Trophoblast cell (in vitro differentiated cells and primary cell): ENCODE data around the gene NR0B1.

Source experiments
- DNase-seq, 2 donors: peaks; one replicate each; pipeline ENCODE4 v3.0.0-alpha.2; 2016
- H2AFZ ChIP-seq: 2 replicates; pipeline ENCODE4 v1.6.1; 2013; ENCODE audit warnings: low read length, moderate library complexity, mild to moderate bottlenecking; ENCODE audit not compliant: insufficient read depth, poor library complexity
- H2AK5ac ChIP-seq: 2 replicates; pipeline ENCODE4 v1.6.1; 2013; ENCODE audit warnings: mild to moderate bottlenecking, low read length
- H2BK120ac ChIP-seq: 2 replicates; pipeline ENCODE4 v1.6.1; 2013; ENCODE audit warnings: low read length, mild to moderate bottlenecking, moderate library complexity; ENCODE audit not compliant: insufficient read depth, poor library complexity
- H2BK12ac ChIP-seq: 2 replicates; pipeline ENCODE4 v1.6.1; 2013; ENCODE audit warnings: mild to moderate bottlenecking, low read length, moderate library complexity
- H2BK5ac ChIP-seq: 2 replicates; pipeline ENCODE4 v1.6.1; 2013; ENCODE audit warnings: low read length, low read depth, moderate library complexity, mild to moderate bottlenecking; ENCODE audit not compliant: poor library complexity
- H3K14ac ChIP-seq: 2 replicates; pipeline ENCODE4 v1.6.1; 2013; ENCODE audit warnings: mild to moderate bottlenecking, low read length
- H3K18ac ChIP-seq: 2 replicates; pipeline ENCODE4 v1.6.1; 2013; ENCODE audit warnings: mild to moderate bottlenecking, low read length
- H3K23ac ChIP-seq: 2 replicates; pipeline ENCODE4 v1.6.1; 2013; ENCODE audit warnings: low read length
- H3K27ac ChIP-seq: 2 replicates; pipeline ENCODE4 v1.5.1; 2013; ENCODE audit warnings: low read depth, mild to moderate bottlenecking, inconsistent platforms, low read length, moderate library complexity
- H3K27me3 ChIP-seq: 2 replicates; pipeline ENCODE4 v1.6.1; 2013; ENCODE audit warnings: inconsistent platforms, mild to moderate bottlenecking, low read length, moderate library complexity; ENCODE audit not compliant: insufficient read depth
- H3K36me3 ChIP-seq, 2 experiments: 1 replicate in 1 of 2; 2 replicates in 1 of 2; pipeline ENCODE4 v1.6.1; 2013; ENCODE audit warnings: low read length in 2 of 2, mild to moderate bottlenecking in 2 of 2, moderate library complexity in 1 of 2; ENCODE audit not compliant: insufficient read depth in 2 of 2, control insufficient read depth in 1 of 2
- H3K4ac ChIP-seq: 2 replicates; pipeline ENCODE4 v1.6.1; 2013; ENCODE audit warnings: low read depth, mild to moderate bottlenecking, low read length, moderate library complexity
- H3K4me1 ChIP-seq, 2 experiments: 1 replicate in 1 of 2; 2 replicates in 1 of 2; pipeline ENCODE4 v1.6.1; 2013; ENCODE audit warnings: low read length in 2 of 2, mild to moderate bottlenecking in 2 of 2, moderate library complexity in 1 of 2; ENCODE audit not compliant: insufficient read depth in 2 of 2, control insufficient read depth in 1 of 2
- H3K4me2 ChIP-seq: 2 replicates; pipeline ENCODE4 v1.6.1; 2013; ENCODE audit warnings: inconsistent platforms, mild to moderate bottlenecking, low read length, moderate library complexity
- H3K4me3 ChIP-seq: 2 replicates; pipeline ENCODE4 v1.5.1; 2013; ENCODE audit warnings: mild to moderate bottlenecking, low read depth, low read length, inconsistent platforms
- H3K79me1 ChIP-seq: one replicate; pipeline ENCODE4 v1.6.1; 2013; ENCODE audit warnings: low read length
- H3K79me2 ChIP-seq: 2 replicates; pipeline ENCODE4 v1.6.1; 2013; ENCODE audit warnings: low read length, mild to moderate bottlenecking; ENCODE audit not compliant: control insufficient read depth, insufficient read depth, poor library complexity
- H3K9ac ChIP-seq: 2 replicates; pipeline ENCODE4 v1.6.1; 2013; ENCODE audit warnings: mild to moderate bottlenecking, low read length
- H3K9me3 ChIP-seq: 2 replicates; pipeline ENCODE4 v1.6.1; 2013; ENCODE audit warnings: low read depth, mild to moderate bottlenecking, control low read depth, inconsistent platforms, low read length; ENCODE audit not compliant: insufficient read depth
- H4K12ac ChIP-seq: 2 replicates; pipeline ENCODE4 v1.6.1; 2013; ENCODE audit warnings: low read depth, mild to moderate bottlenecking, low read length, moderate library complexity
- H4K8ac ChIP-seq: 2 replicates; pipeline ENCODE4 v1.6.1; 2013; ENCODE audit warnings: low read depth, mild to moderate bottlenecking, low read length, moderate library complexity
- H4K91ac ChIP-seq: one replicate; pipeline ENCODE4 v1.6.1; 2013; ENCODE audit warnings: low read depth, mild to moderate bottlenecking, low read length, moderate library complexity
- WGBS: extraction: QIAGEN DNeasy Blood & Tissue Kit; methylation state at CpG from one replicate; pipeline ENCODE4 v1.1.7; 2013; ENCODE audit warnings: missing lambda C conversion rate; ENCODE audit not compliant: insufficient read length, insufficient coverage; ENCODE audit errors: extremely low coverage; 5-methylcytosine and 5-hydroxymethylcytosine counted together

NR0B1 gene

DNA sequence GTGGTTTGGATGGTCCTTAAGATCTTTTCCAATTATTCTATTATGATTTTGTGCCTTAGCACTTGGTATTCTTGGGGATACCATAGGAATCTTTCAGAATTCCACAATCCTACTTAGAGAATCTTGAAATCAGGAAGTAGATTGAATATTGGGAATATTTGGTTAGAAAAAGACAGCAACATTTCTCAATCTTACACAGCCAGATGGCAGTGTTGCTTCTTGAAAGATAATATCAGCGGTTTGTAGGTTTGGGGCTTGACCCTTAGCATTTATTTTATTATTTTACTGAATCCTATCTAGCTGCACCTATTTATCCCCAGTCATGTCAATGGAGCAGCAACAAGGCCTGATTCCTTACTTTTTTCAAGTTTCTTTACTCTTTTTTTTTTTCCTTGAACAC lies 33.7 kb downstream of the NR0B1 start:
- H3K27ac ChIP-seq: no peak overlapping the region
- no peak overlapping the region for H2BK5ac ChIP-seq
- H3K79me2 ChIP-seq: no peaks in the 10 kb centered on the region
- no peak overlapping the region for H2BK120ac ChIP-seq
- H3K14ac ChIP-seq: no peak overlapping the region
- no peak overlapping the region for H2BK12ac ChIP-seq
- no peak overlapping the region for H2AFZ ChIP-seq
- H3K18ac ChIP-seq: no peak overlapping the region
- no peak overlapping the region for H4K91ac ChIP-seq
- no peak overlapping the region for H3K9ac ChIP-seq
- no peak for DNase-seq
- no peak overlapping the region for H4K12ac ChIP-seq
- no CpG with 5 or more reads among the region's 1 CpG for WGBS
- no peak overlapping the region for H3K4me2 ChIP-seq
- no peaks in the 10 kb centered on the region for H3K4me1 ChIP-seq
- H3K27me3 ChIP-seq: no peaks in the 10 kb centered on the region
- no peak overlapping the region for H3K4me3 ChIP-seq
- no peak overlapping the region for H4K8ac ChIP-seq
- no peaks in the 10 kb centered on the region for H3K79me1 ChIP-seq
- no peak overlapping the region for H3K4ac ChIP-seq
- H3K36me3 ChIP-seq: no peaks in the 10 kb centered on the region
- H3K9me3 ChIP-seq: no peaks in the 10 kb centered on the region
- no peak overlapping the region for H2AK5ac ChIP-seq
- H3K23ac ChIP-seq: no peak overlapping the region

DNA sequence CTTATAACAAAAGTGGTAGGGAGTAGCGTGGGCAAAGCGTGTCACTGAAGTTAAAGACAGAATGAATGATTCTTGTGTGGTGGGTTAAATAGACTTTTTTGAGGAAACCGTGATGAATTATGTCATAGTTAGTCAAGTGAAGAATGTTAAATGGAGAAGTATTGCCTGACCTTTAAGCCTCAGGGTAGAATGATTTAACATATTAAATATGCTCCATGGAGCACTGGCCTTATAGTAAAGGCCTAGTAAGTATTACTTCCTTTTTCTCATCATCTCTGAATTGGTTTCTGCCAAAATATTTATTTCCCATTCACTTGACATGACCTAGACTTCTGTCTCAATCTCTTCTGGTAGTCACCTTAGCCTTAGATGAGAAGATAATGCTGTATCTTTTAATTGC lies 38.6 kb downstream of the NR0B1 start:
- no peaks in the 10 kb centered on the region for H3K79me1 ChIP-seq
- H4K8ac ChIP-seq: no peak overlapping the region
- WGBS: no CpG with 5 or more reads among the region's 3 CpGs
- no peaks in the 10 kb centered on the region for H3K79me2 ChIP-seq
- DNase-seq: peak in 1 of 2 donors; percentile 37
- H3K4me3 ChIP-seq: no peak overlapping the region
- H2BK120ac ChIP-seq: no peak overlapping the region
- H2BK5ac ChIP-seq: no peak overlapping the region
- H3K18ac ChIP-seq: no peak overlapping the region
- H2AK5ac ChIP-seq: no peak overlapping the region
- H3K4me2 ChIP-seq: no peak overlapping the region
- no peak overlapping the region for H4K91ac ChIP-seq
- no peak overlapping the region for H3K14ac ChIP-seq
- no peak overlapping the region for H3K27ac ChIP-seq
- no peak overlapping the region for H3K9ac ChIP-seq
- no peaks in the 10 kb centered on the region for H3K27me3 ChIP-seq
- H3K9me3 ChIP-seq: no peaks in the 10 kb centered on the region
- H2AFZ ChIP-seq: no peak overlapping the region
- no peak overlapping the region for H3K4ac ChIP-seq
- no peak overlapping the region for H4K12ac ChIP-seq
- no peak overlapping the region for H3K23ac ChIP-seq
- no peaks in the 10 kb centered on the region for H3K36me3 ChIP-seq
- no peaks in the 10 kb centered on the region for H3K4me1 ChIP-seq
- H2BK12ac ChIP-seq: no peak overlapping the region

DNA sequence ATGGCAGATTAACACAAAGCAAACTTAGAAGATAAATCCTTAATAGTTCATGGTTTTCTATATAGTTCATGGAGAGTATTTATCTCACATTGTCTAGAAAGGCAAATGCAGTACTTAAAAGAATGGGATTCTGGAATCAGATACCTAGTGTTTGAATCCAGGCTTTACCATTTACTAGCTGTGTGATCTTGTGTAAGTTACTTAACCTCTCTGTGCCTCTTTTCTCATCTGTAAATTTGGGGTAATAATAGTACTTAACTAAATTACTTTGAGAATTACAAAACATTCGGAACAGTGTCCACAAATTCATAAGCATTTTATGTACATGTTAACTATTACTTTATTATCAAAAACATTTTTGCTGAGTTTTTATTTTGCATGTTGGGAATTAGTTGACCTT lies 46.4 kb downstream of the NR0B1 start:
- no peak overlapping the region for H3K14ac ChIP-seq
- no peak overlapping the region for H3K27ac ChIP-seq
- H3K9ac ChIP-seq: no peak overlapping the region
- H4K8ac ChIP-seq: no peak overlapping the region
- no peaks in the 10 kb centered on the region for H3K27me3 ChIP-seq
- H3K18ac ChIP-seq: no peak overlapping the region
- H2BK12ac ChIP-seq: no peak overlapping the region
- H3K4ac ChIP-seq: no peak overlapping the region
- WGBS: no CpG with 5 or more reads among the region's 1 CpG
- no peak overlapping the region for H3K4me2 ChIP-seq
- H2AK5ac ChIP-seq: no peak overlapping the region
- no peaks in the 10 kb centered on the region for H3K79me1 ChIP-seq
- H3K4me3 ChIP-seq: no peak overlapping the region
- H2BK5ac ChIP-seq: no peak overlapping the region
- DNase-seq: no peak
- H4K12ac ChIP-seq: no peak overlapping the region
- H3K36me3 ChIP-seq: no peaks in the 10 kb centered on the region
- H3K9me3 ChIP-seq: no peaks in the 10 kb centered on the region
- H2BK120ac ChIP-seq: no peak overlapping the region
- H3K4me1 ChIP-seq: no peaks in the 10 kb centered on the region
- no peaks in the 10 kb centered on the region for H3K79me2 ChIP-seq
- H4K91ac ChIP-seq: no peak overlapping the region
- H2AFZ ChIP-seq: no peak overlapping the region
- no peak overlapping the region for H3K23ac ChIP-seq

DNA sequence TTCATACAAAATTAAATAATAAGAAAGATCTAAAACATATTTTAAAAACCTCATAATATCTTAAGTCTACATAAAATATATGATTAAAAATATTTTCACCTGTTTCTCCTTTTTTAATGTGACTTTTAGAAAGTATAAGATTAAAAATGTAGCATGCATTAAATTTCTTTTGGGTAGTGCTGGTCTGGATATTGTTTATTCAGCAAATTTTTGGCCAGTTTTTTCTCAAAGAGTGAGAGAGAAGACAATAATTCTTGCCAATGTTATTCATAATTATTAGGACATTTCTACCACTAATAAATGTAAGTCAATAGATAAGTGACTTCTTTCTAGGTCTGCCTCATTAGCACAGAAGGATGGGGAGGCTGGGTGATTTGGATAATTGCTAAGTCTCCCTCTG lies 48.2 kb downstream of the NR0B1 start:
- no peak overlapping the region for H2BK12ac ChIP-seq
- no peaks in the 10 kb centered on the region for H3K79me1 ChIP-seq
- H3K4me2 ChIP-seq: no peak overlapping the region
- H3K18ac ChIP-seq: no peak overlapping the region
- no peak overlapping the region for H2BK120ac ChIP-seq
- H4K8ac ChIP-seq: no peak overlapping the region
- no peak overlapping the region for H3K4me3 ChIP-seq
- DNase-seq: no peak
- H2BK5ac ChIP-seq: no peak overlapping the region
- no peak overlapping the region for H3K27ac ChIP-seq
- no peak overlapping the region for H2AFZ ChIP-seq
- no peaks in the 10 kb centered on the region for H3K9me3 ChIP-seq
- H4K91ac ChIP-seq: no peak overlapping the region
- no peak overlapping the region for H3K23ac ChIP-seq
- no peak overlapping the region for H3K9ac ChIP-seq
- no peaks in the 10 kb centered on the region for H3K79me2 ChIP-seq
- no peak overlapping the region for H3K4ac ChIP-seq
- H2AK5ac ChIP-seq: no peak overlapping the region
- no peaks in the 10 kb centered on the region for H3K4me1 ChIP-seq
- no peak overlapping the region for H4K12ac ChIP-seq
- H3K27me3 ChIP-seq: no peaks in the 10 kb centered on the region
- H3K14ac ChIP-seq: no peak overlapping the region
- H3K36me3 ChIP-seq: no peaks in the 10 kb centered on the region

DNA sequence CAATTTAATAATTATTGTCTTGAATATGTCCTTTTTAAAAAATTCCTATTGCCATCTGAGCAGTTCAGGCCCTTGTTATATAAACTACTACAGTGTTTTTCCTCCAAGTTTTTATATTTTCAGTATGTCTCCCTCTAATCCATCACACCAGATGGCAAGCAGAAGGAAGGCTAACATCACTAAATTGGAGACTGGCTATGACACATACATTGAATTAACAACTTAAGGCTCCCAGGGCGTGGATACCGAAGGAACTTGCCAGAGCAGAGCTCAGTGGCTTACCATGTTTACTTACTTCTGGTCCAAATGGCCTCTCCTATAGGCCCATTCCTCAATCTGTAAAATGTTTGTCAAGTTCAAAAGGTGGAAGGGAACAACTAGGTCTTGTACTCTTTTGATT lies 49.3 kb downstream of the NR0B1 start:
- H3K9me3 ChIP-seq: no peaks in the 10 kb centered on the region
- no peak overlapping the region for H4K12ac ChIP-seq
- no peaks in the 10 kb centered on the region for H3K4me1 ChIP-seq
- H3K14ac ChIP-seq: no peak overlapping the region
- H4K91ac ChIP-seq: no peak overlapping the region
- H3K79me2 ChIP-seq: no peaks in the 10 kb centered on the region
- H3K4me2 ChIP-seq: no peak overlapping the region
- no CpG with 5 or more reads among the region's 2 CpGs for WGBS
- H2BK12ac ChIP-seq: no peak overlapping the region
- H3K4me3 ChIP-seq: no peak overlapping the region
- no peak overlapping the region for H2BK5ac ChIP-seq
- H2AK5ac ChIP-seq: no peak overlapping the region
- DNase-seq: no peak
- H2AFZ ChIP-seq: no peak overlapping the region
- no peaks in the 10 kb centered on the region for H3K79me1 ChIP-seq
- no peak overlapping the region for H4K8ac ChIP-seq
- no peak overlapping the region for H3K4ac ChIP-seq
- H3K9ac ChIP-seq: no peak overlapping the region
- H3K18ac ChIP-seq: no peak overlapping the region
- no peaks in the 10 kb centered on the region for H3K27me3 ChIP-seq
- no peaks in the 10 kb centered on the region for H3K36me3 ChIP-seq
- no peak overlapping the region for H3K27ac ChIP-seq
- no peak overlapping the region for H2BK120ac ChIP-seq
- H3K23ac ChIP-seq: no peak overlapping the region
